Activated CD4-positive, alpha-beta T cell treated with anti-CD3 and anti-CD28 coated beads for 24 hours (primary cell): ENCODE results near the gene DYNC1LI1.
"Not testable (repeated sequence)": the region's sequence is repeated elsewhere in the genome, so short reads cannot be mapped to it uniquely, and the experiment has no call there.

ENCODE experiments used
- DNase-seq, 2 donors: peaks; one replicate each; pipeline ENCODE4 v3.0.0-alpha.2; 2020; ENCODE audit warnings: low read depth in 2 of 2

Gene DYNC1LI1

DNA sequence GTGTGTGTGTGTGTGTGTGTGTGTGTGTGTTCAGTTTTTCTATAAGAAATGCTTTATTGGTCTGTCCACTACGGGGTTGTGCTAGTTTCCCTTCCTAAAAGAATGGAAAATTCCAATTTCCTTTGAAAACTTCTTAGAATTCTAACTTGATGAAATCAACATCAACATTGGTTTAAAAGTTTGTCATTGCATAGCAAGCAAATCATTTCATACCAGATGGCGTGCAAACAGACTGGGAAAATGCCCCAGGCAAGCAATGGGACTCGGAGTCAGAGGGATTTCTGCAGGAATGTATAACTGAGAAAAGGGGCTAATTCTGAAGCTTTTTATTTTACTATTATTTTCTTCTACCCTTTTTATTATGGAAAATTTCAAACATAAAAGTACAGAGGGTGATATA is 13.1 kb upstream of the DYNC1LI1 start:
- no peak for DNase-seq

DNA sequence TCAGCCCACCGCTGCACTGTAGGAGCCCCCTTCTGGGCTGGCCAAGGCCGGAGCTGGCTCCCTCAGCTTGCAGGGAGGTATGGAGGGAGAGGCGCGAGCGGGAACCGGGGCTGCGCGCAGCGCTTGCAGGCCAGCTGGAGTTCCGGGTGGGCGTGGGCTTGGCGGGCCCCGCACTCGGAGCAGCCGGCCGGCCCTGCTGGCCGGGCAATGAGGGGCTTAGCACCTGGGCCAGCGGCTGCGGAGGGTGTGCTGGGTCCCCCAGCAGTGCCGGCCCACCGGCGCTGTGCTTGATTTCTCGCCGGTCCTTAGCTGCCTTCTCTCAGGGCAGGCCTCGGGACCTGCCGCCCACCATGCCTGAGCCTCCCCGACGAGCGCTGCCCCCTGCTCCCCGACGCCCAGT is 8.0 kb upstream of the DYNC1LI1 start:
- DNase-seq, result not testable (repeated sequence)

DNA sequence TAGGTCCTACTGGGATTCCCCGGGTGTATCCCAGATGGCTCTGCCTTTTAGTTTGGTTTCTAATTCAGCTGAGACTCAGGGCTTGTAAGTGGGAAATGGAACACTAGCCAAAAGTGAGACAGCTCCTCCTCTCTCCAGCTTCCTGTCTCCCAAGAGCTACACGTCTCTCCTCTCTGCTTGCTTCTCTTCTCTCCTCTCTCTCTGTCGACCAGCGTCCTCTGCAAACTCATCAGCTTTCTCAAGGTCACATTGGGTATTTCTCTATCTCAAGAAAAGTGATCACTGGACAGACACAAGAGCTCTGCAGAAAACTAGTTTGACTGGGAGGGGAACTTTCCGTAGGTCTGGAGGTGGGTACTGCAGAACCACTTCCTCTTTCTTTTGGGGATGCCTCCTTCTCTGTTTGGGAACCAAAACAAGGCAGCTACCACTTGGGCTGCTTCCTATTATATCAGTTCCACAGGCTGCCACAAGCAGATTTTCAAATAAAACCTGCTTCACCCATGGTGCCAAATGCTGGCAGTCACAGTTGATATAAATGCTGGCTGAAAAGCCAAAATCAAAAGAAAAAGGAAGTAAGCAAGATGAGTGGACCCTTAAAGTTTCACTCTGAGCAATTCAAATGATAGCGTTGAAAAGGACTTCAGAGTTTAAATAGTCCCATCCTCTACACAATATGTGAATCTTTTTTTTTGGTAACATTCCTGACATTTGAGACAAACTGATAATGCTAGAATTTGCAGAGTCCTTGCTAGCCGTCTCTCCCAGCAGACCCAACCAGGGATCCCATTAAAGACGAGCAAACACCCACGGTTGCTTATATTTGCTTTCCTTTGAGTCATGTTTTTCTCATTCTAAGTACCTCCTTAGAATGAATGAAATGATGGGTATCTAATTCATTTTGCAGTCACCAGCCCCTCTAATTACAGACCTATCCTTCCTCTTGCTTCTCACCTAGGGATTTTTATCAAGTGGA is 7.2 kb upstream of the DYNC1LI1 start:
- DNase-seq, result no peak

DNA sequence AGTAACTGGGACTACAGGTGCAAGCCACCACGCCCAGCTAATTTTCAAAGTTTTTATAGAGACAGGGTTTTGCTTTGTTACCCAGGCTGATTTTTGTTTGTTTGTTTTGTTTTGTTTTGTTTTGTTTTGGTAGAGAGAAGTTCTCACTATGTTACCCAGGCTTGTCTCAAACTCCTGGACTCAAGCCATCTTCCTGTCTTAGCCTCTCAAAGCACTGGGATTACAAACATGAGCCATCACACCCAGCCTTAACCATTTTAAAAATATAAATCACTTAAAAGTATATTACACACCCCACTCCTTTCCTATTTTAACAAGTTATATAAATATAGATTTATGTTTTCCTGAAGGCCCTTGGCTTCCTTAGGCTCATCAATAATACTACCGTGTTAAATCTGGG is 6.5 kb upstream of the DYNC1LI1 start:
- no peak for DNase-seq

DNA sequence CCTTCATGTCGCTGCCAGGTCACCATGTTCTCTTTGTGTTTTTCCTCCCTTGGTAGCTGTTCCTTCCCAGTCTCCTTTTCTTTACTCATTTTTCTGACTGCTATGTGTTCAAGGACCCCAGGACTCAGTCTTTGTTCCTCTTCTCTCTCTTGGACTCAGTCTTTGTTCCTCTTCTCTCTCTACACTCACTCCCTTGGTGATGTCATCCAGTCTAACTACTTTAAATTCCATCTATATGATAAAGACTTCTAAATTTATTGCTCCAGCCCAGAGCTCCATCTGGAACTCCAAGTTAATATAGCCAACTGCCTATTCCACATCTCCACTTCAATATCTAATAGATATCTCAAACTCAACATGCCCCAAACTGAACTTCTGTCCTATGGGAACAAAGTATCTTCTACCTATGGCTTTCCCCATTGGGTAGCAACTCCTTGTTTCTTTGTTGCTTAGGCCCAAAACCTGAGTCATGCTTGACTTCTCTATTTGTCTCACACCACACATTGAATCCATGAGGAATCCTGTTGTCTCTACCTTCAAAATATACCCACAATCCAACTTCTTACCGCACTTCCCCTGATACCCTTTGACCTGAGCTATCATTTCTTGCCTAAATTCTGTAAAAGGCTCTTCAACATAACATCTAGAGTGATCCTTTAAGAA is 4.9 kb upstream of the DYNC1LI1 start:
- DNase-seq, result no peak

DNA sequence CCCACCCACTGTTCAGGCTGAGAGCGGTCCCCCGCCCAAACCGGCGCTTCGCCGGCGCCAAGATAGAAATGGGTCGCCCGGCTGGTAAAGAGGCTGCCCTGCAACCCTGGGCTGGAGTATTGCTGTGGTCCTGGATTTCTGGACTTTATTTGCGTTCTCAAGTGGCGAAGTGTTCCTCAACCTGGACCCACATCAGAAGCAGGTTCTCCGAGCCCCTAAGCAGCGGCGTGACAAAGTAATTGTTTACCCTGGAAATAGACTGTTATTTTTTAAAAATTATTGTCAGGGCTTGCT is 481 bp upstream of the DYNC1LI1 start:
- DNase-seq, result no peak

DNA sequence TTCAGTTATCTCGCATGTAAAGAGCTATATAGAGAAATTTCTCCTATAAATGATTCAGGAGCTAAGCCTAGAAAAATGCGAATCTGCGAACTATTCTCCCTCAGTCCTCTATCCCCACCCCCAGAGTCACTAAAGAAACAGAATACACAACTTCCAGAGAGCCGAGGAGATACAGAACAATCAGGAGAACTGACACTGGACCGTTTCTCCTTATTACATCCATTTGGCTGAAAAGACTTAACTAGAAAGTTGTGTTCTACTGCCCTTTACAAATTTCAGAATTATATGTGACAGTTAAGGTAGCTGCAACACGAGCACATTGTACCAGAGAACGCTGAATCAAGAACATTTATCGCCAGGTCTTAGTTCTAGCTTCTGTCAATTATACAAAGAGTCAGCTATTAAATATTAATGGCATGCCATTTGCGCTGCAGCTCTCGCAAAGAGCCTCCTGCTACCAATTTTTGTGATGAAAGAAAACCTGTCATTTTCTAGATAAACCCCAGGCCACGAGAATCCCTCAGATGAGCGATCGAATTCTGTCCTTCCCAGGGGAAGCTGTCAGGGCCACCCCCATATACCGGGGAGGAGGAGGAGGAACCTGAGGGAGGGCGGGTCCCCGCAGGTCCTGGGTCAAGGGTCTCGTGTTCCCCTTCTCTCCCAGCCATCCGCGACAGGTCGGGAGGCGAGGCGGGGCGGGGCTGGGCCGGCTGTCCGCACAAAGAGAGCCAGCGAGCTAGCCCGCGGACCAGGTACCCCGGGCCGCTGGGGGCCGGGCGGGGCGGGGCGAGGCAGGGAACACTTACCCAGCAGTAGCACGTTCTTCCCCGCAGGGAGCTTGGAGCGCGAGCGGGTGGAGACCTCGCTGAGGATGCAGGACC is 878 bp downstream of the DYNC1LI1 start:
- peak; percentile 16 to 38 for DNase-seq

DNA sequence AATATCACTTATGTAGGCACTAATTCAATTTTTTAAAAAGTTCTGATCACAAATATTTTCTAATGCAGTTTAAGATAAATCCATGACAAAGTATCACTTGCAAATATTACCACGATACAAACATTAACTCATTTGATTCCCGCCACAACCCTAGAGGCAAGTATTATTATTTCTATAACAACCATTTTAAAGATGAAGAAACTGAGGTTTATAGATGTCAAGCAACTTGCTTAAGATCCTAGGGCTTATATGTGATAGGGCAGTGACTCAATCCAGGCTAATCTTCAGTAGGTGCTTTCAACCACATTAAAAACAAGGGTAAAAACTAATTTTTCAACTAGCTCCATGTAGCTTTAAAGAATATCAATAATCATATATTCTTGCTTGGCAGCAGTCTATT is 1.7 kb downstream of the DYNC1LI1 start:
- DNase-seq, result no peak

DNA sequence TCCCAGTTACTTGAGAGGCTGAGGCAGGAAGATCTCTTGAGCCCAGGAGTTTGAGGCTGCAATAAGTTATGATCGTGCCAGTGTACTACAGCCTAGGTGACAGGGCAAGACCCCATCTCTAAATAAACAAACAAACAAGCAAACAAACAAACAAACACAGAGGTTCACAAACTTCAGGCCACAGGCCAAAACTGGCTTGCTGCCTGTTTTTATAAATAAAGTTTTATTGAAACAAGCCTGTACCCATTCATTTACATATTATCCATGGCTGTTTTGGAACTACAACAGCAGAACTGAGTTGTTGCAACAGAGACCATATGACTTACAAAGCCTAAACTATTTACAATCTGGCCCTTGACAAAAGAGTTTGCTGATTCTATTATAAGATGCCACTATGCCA is 6.5 kb downstream of the DYNC1LI1 start:
- DNase-seq, result no peak

DNA sequence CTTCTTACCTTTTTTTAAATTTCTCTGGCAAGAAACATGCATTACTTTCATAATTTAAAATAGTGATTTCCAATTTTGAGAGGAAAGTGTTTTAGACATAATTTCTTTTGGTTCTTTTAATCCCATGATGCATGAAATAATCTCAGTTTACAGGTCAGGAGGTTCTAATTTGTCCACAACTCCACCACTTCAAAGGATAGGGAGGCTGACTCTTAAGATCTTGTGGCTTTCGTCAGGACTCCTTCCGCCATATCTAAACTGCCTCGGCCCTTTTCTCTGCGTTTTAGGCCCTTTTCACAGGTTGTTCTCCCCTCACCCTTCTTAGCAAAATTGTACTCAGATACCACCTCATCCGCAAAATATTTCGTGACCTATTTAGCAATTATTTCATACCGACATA is 8.0 kb downstream of the DYNC1LI1 start:
- no peak for DNase-seq

DNA sequence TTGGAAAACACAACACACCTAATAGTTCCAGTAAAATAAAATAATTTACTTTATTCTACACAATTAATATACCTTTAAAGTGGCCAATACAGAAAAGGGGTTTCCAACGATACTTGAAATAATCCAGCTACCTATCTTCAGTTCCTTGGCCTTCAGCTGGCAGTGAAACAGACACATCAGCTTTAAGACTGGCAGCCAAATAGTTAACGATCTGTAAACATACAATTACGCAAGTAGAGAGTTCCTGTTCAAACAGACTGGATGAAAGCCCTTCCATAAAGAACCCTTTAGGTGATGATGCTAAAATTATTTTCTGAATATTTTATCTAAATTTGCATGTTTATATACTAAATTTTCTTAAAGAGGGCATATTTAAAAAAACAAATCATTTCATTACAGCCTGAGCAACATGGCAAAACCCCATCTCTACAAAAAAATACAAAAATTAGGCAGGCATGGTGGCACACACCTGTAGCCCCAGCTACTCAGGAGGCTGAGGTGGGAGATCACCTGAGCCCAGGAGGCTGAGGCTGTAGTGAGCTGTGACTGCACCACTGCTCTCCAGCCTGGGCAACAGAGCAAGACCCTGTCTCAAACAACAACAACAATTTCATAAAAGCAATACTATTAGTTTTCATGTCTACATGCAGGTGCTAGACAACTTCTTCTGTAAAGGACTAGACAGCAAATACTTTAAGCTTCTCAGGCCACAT is 12.9 kb downstream of the DYNC1LI1 start:
- no peak for DNase-seq

DNA sequence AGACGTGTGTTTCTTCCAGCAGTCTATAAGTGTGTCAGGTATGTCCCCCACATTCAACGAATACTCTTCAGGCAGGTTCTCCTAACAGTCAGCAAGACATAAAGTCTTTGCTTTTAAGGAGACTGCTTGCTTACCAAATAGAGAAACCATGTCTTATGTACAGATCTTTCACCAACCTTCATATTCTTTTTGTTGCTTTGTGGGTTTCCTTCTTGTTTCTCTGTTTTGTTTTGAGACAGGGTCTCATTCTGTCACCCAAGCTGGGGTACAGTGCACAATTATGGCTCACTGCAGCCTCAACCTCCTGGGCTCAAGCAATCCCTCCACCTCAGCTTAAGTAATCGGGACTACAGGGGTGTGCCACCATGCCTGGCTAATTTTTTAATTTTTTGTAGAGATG is 14.3 kb downstream of the DYNC1LI1 start:
- no peak for DNase-seq

DNA sequence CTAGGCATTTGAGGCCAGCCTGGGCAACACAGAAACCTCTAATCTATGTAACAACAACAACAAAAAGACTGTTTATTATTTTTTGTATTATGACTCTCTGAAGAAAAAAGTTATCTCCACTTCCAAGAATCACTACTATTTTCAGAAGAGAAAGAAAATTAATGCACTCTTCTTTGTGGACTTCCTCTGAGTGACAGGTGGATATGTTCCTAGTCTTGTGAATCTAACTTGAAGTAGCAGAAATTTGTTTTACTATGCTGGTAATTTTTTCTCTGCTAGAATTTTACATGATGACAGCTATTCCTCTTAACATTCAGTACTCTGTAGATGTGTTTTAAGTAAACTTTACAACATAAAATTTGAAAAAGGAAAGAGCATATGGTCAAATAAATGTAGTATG is 16.7 kb downstream of the DYNC1LI1 start:
- DNase-seq, result no peak

DNA sequence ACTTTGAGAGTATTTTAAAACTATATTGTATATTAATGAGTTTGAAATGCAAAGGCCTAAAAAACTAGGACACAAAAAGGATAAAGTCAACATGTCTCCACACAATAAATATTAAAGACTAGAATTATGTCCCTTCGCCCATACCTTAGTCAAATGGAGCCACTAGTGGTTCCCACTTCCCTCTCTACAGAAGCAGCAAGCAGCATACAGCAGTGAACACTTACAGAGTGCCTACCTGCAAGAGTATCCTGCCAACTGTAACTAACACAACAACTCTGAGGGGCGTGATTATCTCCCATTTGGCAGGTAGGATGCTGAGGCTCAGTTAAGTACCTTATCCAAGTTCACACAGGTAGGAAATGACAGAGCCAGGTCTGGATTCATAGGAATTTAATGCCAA is 17.2 kb downstream of the DYNC1LI1 start:
- no peak for DNase-seq

DNA sequence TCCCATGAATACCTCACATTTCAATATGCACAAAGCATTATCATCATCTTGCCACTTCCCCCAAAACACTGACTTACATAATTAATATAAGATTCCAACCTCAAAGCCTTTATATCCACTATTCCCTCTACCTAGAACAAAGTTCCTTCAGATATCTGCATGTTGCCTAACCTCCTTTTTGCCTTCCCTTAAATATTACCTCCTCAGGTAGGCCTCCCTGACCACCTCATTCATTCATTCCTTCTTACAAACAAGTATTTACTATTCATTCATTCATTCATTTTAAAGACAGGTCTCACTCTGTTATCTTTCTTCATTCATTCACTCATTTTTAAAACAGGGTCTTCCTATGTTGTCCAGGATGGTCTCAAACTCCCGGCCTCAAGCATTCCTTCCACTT is 18.6 kb downstream of the DYNC1LI1 start:
- DNase-seq, result no peak

DNA sequence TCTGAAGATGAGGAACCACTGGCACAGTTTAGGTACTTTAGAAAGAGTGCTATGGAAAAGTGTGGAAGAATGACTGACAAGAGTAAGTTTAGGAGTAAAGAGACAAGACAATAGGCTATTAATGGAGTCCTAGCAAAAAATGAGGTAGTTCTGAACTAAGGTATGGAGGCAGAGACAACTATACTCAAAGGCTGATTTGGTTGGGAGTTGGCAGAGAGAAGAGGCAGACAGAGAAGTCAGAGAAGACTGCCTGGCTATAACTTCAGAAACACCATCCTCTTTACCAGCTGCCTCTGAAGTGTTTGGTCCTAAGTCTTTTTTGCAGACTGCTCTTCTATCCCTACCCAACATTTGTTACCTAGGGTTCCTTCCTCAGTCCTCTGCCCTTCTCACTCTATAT is 19.2 kb downstream of the DYNC1LI1 start:
- DNase-seq, result no peak

DNA sequence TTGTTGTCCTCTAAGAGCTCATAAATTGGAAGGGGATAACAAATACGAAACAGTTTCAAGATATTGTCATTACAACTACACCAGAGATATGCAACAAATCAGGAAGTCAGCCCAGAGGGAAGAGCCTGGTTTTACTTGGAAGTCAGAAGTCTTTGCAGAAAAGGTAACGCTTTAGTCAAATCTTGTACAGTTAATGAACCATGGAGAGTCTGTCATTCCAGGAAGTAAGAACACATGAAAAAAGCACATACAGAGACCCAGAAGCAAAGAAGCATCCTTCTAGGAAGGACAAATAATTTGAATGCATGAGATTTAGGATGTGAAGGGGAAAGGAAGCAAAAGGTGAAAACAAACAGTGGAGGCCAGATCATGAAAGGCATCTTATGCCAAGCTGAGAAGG is 19.6 kb downstream of the DYNC1LI1 start:
- DNase-seq, result no peak

DNA sequence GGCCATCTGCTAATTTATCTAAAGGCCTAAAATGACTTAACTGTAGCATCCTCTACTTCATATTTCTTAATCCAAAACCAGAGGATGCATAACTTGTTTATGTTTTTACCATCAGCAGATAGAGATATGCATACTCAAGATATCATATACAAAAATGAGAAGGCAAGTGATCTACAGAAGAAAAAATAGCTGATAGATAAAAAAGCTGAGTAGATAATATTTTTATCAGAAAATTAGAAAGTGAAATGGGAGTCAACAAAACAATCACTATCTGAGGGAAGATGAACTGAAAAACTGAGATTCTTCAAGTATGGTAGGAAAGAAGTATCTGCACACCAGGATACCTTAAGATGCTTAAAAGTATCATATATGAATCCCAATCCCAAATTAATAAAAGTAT is 25.4 kb downstream of the DYNC1LI1 start:
- no peak for DNase-seq

DNA sequence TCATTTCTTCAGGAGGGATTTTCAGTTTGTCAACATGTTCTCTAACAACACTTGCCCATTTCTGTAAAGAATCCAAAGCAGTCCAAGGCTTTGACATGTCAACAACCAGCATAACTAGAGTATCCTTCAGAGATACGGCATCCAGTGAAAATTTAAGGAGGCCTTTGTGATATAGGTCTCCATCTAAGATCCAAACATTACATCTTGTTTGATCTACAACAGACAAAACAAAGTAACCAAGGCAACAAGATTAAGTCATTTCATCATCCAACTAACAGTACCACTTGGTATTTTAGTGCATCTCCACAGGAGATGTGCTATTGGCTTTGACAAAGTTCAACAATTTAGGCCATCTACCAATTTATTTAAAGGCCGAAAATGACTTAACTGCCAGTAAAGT is 25.8 kb downstream of the DYNC1LI1 start:
- DNase-seq, result no peak

DNA sequence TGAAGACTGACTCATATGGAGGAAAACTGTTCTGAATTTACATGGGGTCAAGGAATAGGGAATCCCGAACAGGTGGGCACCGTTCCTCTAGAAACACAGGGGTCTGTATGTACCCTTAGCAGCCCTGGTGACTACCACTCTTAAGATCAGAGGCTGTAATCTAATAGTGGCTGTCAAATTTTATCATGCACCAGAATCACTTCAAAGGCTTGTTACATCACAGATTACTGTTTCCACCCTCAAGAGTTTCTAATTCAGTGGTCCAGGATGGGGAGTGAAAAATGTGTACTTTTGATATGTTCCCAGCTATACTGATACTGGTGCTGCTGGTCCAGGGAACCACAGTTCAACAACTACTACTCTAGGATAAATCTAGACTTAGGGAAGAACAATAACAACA is 27.9 kb downstream of the DYNC1LI1 start:
- DNase-seq, result no peak

DNA sequence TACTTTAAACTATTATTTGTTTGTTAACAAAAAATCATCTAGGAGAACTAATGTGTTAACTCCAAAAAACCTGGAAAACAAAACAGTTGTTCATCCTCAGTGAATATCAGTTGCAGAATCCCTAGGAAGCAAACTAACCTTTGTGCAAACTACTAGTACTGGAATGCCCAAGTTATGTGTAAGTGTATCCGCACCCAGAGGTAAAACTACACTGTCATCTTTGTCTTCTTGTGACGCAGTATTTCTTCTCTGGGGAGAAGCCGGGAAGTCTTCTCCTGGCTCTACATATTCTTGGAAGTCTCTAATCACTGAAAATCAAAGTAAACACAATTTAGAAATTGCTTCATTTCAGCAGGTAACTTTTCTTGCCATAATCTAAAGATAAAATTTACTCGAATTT is 29.8 kb downstream of the DYNC1LI1 start:
- no peak for DNase-seq

DNA sequence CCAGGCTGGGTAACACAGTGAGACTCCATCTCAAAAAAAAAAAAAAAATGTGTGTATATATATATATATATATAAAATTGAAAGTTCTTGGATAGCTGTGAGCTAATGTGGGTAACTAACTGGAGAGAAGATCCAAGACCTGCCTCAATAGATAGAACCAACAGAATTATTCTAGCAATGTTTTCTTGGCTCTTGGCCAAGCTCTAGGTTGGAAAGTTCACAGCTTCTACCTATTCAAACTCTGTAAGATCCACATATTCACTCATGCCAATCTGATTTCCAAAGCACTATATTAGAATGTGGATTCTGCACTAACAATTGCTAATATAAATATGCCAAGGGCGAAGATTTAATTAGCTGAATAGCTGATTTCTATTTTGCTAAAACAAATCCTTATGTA is 38.2 kb downstream of the DYNC1LI1 start:
- no peak for DNase-seq
